ENCODE measurements around the gene CEND1.

Gene CEND1

GRCh38 chr11:811446-812245 lies 21.8 kb upstream of the CEND1 start:
- no peak for DNase-seq

DNA sequence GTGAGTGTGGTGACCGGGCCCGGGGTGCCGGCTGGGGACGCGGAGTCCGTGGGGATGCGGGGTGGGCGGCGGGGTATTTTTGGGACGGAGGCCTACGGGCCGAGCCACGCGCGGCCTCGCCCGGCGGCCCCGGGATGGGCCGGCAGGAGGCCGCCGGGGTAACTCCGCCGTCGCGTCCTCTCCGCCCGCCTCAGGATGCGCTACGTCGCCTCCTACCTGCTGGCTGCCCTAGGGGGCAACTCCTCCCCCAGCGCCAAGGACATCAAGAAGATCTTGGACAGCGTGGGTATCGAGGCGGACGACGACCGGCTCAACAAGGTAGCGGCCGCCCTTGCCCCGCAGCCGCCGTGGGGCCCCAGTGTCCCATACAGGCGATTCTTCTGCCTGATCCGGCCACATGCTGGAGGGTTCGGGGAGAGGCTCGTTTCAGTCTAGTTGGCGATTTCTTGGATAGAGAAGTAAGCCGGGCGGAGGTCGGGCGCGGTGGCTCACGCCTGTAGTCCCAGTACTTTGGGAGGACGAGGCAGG lies 20.2 kb upstream of the CEND1 start:
- DNase-seq, result no peak

DNA sequence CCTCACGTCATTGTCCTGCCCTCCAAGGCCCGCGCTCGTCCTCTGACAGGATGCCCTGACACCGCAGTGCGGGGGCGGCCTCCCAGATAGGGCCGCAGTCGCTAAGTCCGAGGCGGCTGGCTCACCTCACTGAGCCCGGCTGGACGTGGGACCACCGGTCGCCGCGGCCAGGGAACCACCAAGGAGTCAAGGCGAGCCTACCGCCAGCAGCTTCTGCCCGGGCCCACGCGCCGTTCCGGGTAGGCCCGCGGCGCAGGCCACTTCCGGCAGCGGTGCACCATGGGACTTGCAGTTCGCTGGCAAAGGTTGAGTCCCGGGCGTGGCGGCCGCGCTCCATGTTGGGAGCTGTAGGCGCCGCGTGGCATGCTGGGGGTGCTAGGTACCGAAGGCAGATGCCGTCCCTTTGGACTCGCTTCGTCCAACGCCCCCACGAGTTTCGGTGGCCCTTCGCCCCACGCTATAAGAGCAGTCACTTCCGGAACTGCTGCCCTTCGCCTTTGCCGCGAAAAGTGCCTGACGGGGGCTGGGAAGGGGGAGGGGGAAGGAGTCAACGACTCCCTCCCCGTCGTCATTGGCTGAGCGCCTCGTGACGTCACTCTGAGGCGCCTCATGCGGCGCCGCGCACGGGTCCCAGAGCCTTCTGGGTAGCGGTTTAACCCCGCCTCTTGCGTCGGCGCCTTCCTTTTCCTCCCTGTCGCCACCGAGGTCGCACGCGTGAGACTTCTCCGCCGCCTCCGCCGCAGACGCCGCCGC lies 19.6 kb upstream of the CEND1 start, which contains the start of gene RPLP2:
RPLP2 (plus strand) TSS at position 681 of the 753 bp plus-strand sequence. CDS start 268 bp downstream, outside the sequence.
- peak; percentile 98 for DNase-seq

DNA sequence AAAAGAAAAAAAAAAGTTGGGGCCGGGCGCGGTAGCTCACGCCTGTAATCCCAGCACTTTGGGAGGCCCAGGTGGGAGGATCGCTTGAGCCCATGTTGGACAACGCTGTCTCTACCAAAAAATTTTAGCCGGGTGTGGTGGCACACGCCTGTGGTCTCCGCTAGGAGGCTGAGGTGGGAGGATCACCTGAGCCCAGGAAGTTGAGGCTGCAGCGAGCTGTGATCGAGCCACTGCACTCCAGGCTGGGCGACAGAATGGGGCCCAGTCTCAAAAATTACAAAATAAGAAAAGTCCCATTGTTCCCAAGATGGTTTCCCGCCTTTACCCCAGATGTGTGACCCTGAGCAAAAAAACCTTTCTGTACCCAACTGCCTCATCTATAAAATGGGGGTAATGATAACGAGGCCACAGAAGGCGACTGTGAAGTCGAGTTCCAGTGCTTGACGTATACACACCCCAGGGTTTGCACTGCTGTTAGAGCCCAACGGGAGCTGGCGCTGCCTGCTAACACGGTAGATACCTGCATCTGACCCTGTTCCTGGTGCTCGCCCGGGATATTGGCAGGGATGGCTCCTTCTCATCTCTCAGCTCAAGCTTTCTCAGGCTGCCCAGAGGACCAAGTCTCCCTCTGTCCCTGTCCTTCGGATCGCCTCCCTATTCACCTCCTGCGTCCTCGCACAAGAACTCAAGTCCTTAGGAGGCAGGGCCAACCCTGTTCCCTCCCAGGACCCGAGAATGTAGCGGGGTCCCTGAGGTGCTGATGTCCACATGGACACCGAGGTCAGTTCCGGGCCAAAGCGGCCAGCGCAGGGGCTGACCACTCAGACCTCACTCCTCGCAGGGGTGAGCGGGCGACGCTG lies 18.8 kb upstream of the CEND1 start:
- DNase-seq, result no peak

GRCh38 chr11:804599-804964 lies 14.7 kb upstream of the CEND1 start:
- no peak for DNase-seq

- DNase-seq, result no peak
These were observed 14.1 kb upstream of the CEND1 start for GRCh38 chr11:803770-804598.

DNA sequence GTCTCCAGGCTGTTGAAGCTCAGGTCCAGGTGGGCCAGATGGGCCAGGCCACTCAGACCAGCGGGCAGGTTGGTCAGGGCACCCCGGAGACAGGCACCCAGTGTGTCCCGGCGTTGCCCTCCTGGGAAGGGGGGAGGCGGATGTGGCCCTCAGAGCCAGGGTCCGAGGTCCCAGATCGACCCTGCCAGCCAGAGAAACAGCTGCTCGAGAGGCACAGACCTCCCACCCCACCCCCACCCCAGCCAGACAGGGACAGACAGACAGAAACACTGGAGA lies 13.5 kb upstream of the CEND1 start:
- DNase-seq, result no peak

- DNase-seq, result no peak
These were observed 13.0 kb upstream of the CEND1 start for GRCh38 chr11:802693-803466.

DNA sequence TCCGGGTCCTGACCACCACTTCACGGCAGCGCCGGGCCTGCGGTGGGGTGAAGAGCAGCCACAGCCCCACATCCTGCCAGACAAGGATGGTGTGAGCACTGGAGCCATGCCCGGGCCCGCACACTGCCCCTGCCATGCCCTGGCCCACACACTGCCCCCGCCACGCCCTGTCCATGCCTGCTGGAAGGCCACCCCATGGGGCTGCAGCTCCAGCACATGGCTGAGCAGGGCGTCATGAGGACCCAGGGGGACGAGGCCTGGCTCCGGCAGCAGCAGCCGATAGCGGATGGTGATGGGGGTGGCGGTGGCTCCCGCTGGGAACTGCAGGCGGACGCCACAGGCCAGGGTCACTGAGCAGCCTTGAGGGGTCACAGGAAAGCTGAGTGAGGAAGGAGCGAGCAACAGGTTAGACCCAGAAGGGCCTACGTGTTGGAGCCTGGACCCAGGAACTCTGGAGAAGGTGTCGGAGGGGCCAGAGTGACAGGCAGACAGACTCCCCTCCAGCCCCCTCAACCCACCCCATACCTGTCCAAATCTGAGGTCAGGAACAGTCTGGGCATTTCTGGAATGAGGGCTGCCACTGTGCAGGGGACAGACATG lies 12.2 kb upstream of the CEND1 start:
- no peak for DNase-seq

- DNase-seq, result no peak
These were observed 11.3 kb upstream of the CEND1 start for GRCh38 chr11:801097-801780.

- no peak for DNase-seq
These were observed 10.6 kb upstream of the CEND1 start for GRCh38 chr11:800473-800872.

GRCh38 chr11:799641-800316 lies 9.9 kb upstream of the CEND1 start:
- DNase-seq, result no peak

- peak; percentile 72 for DNase-seq
These were observed 8.3 kb upstream of the CEND1 start, which contains the start of gene SLC25A22 for GRCh38 chr11:798093-798713. TSS of gene SLC25A22 (minus strand) at chr11:798281. CDS start at chr11:795006, 3,275 bp downstream.

DNA sequence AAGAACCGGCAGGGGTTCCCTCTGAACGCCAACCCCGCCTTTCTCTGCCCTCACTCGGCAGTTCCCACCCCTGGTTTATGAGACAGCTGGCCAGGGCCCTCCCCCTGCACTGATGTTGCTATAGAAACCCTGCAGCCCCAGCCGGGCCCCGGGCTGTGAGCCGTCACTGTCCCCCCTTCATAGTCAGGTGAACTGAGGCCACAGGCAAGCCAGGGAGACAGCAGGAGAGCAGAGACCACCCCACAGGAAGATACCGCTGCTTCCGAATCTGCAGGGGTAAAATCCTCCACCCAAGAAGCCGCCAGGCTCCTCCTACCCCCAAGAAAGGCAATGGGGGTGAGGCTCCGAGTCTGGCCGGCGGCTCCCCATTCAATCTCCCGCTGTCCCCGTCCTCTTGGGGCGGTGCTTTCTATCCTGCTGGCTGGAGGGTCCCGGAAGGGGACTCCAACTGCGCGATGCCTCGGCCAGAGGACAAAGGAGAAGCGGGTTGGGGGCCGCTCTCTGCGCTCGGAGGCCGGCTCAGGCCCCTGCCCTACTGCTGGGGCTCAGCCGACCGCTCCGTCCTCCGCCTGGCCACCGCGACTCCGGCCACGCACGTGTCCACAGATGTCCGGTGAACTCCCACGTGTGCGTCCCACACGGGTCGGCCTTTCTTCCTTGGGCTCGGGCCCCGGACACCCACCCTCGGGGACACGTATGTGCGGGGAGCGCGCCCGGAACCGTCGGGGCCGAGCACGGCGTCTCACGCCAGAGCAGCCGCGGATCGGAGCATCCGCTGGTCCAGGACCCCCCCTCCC lies 7.6 kb upstream of the CEND1 start:
- DNase-seq, result peak; percentile 47

- no peak for DNase-seq
These were observed 6.8 kb upstream of the CEND1 start for GRCh38 chr11:796565-797295.

DNA sequence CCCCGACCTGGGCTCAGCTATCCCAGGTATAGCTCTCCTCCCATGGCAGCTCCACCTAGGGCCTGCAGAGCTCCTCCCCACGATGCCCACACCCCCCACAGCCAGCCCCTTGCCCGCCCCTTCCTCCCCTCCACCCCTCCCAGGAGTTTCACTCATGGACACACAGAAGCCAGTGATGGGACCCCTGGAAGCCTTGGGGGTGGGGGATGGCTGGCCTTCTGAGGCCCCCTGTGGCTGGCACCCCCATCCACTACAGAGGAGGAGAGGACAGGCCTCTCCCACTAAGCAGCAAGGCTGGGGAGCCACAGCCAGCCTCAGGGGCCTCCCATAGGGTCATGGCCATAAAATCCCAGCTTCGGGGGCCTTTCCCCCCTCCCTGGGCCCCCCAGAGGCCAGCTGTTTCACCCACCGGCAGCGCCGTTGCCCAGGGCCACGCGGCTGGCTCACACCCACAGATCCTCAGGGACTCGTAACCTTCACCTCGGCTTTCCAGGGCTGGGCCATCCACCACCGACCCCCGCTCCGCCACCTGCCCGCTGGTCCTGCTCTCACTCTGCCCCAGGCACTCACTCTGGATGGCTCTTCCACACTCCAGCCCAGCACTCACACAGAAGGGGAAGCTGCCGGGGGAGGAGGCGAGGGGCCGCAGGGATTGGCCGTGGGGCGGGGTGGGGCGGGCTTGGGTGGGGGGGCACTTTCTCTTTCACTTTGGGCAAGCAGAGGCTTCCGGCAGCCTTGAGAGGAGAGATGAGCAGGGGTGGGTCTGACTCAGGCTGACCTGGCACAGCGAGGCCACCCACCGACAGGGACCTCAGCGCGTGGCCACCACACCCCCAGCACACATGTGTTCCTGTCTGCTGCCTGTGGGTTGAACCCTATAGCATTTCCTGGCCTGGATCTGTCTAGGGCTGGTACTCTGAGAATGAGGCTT lies 6.0 kb upstream of the CEND1 start:
- peak; percentile 60 for DNase-seq

All from activated CD4-positive, alpha-beta T cell treated with anti-CD3 and anti-CD28 coated beads for 1 hour (primary cell).